T-cell (primary cell): ENCODE measurements around the gene ATP2A3. TPM values are rescaled to one million over a fixed set of nuclear protein-coding genes. Genes with fewer than 3 reads are reported as not detected.
A peak's percentile ranks its signal among the peaks of the same experiment; 100 is the strongest.

Experiments used
- ATAC-seq, 4 experiments: fragments of 200-7000 bp in 3 of 4; fragments of 150-1000 bp in 1 of 4; cut with Tn5 transposase; replicated peaks in 1 of 4; 1 replicate in 3 of 4; 2 replicates in 1 of 4; pipeline ENCODE4 v1.10.0; 2021; ENCODE audit warnings: moderate library complexity in 3 of 4, mild to moderate bottlenecking in 2 of 4, moderate number of reproducible peaks in 1 of 4
- CTCF ChIA-PET, 2 donors: fragments of 300-600 bp; sonication (Branson Sonifier 250); formaldehyde crosslinking; loops; one replicate each; lab custom pipeline; 2022; ENCODE audit warnings: antibody characterized with exemption in 2 of 2; lab: Charles Lee
- POLR2A ChIA-PET, 2 donors: fragments of 300-600 bp; sonication (Branson Sonifier 250); formaldehyde crosslinking; loops; one replicate each; lab custom pipeline; 2022; ENCODE audit warnings: antibody characterized with exemption in 2 of 2; lab: Charles Lee
- DNase-seq, 35 experiments: peaks; one replicate each; pipeline versions ENCODE4 v3.0.0 to v3.0.0-alpha.2; 2013 to 2023
- H3K27ac ChIP-seq: one replicate; pipeline ENCODE4 v1.5.1; 2013; ENCODE audit warnings: low read length
- H3K27me3 ChIP-seq, 2 experiments: replicated peaks in 1 of 2; 1 replicate in 1 of 2; 2 replicates in 1 of 2; pipeline versions ENCODE4 v1.6.1 to v1.7.0; 2013; ENCODE audit warnings: low read length in 1 of 2, mixed read lengths in 1 of 2; ENCODE audit not compliant: control insufficient read depth in 2 of 2, insufficient read depth in 2 of 2; ENCODE audit errors: extremely low read depth in 1 of 2
- H3K36me3 ChIP-seq, 2 donors: 1 replicate in 1 of 2; 2 replicates in 1 of 2; pipeline versions ENCODE4 v1.6.1 to v1.7.0; 2013; ENCODE audit warnings: low read length in 1 of 2; ENCODE audit not compliant: control insufficient read depth in 2 of 2, insufficient read depth in 1 of 2; ENCODE audit errors: extremely low read depth in 1 of 2
- H3K4me1 ChIP-seq, 2 experiments: 1 replicate in 1 of 2; 2 replicates in 1 of 2; pipeline versions ENCODE4 v1.6.1 to v1.7.0; 2013; ENCODE audit warnings: low read length in 2 of 2, mixed read lengths in 1 of 2; ENCODE audit not compliant: insufficient read depth in 2 of 2, control insufficient read depth in 1 of 2; ENCODE audit errors: extremely low read depth in 1 of 2
- H3K4me3 ChIP-seq, 2 donors: 1 replicate in 1 of 2; 2 replicates in 1 of 2; pipeline versions ENCODE4 v1.5.1 to v1.7.0; 2013; ENCODE audit warnings: mild to moderate bottlenecking in 2 of 2, low read length in 1 of 2, moderate library complexity in 1 of 2; ENCODE audit not compliant: control insufficient read depth in 1 of 2; ENCODE audit errors: extremely low read depth in 1 of 2
- H3K9me3 ChIP-seq: 2 replicates; pipeline ENCODE4 v1.7.0; 2013
- H3K27ac Mint-ChIP-seq, 2 donors: one replicate each; pipeline ENCODE4 v1.8.0; 2020 to 2021; ENCODE audit warnings: mild to moderate bottlenecking in 2 of 2, mixed read lengths in 2 of 2
- H3K27me3 Mint-ChIP-seq, 2 donors: one replicate each; pipeline ENCODE4 v1.8.0; 2021 to 2022; ENCODE audit warnings: mixed read lengths in 2 of 2
- H3K36me3 Mint-ChIP-seq: one replicate; pipeline ENCODE4 v1.8.0; 2021; ENCODE audit warnings: mixed read lengths
- H3K4me1 Mint-ChIP-seq, 3 donors: one replicate each; pipeline ENCODE4 v1.8.0; 2020 to 2022; ENCODE audit warnings: mixed read lengths in 3 of 3, mild to moderate bottlenecking in 1 of 3
- H3K4me3 Mint-ChIP-seq, 3 donors: one replicate each; pipeline ENCODE4 v1.8.0; 2020 to 2022; ENCODE audit warnings: mild to moderate bottlenecking in 3 of 3, mixed read lengths in 3 of 3, moderate library complexity in 3 of 3
- H3K9me3 Mint-ChIP-seq, 3 donors: one replicate each; pipeline ENCODE4 v1.8.0; 2020 to 2022; ENCODE audit warnings: mixed read lengths in 3 of 3
- WGBS: methylation state at CpG from one replicate; pipeline ENCODE4 v1.1.5; 2013; ENCODE audit warnings: missing lambda C conversion rate; ENCODE audit not compliant: insufficient coverage; 5-methylcytosine and 5-hydroxymethylcytosine counted together
- total RNA-seq, 35 experiments: library from RNA in 6 of 35; stranded (reverse) in 6 of 35; fragments of 120-200 nt in 1 of 35; gene quantifications; one replicate each; pipeline versions ENCODE4 v1.2.1 to v1.2.4 and lab custom pipeline; 2013 to 2026

ATP2A3 gene
- total RNA-seq, 5 donors from 2014 or later (not counting 1 experiment from before 2014, with no cell fraction given) = 228 to 303 (median 248) TPM

DNA sequence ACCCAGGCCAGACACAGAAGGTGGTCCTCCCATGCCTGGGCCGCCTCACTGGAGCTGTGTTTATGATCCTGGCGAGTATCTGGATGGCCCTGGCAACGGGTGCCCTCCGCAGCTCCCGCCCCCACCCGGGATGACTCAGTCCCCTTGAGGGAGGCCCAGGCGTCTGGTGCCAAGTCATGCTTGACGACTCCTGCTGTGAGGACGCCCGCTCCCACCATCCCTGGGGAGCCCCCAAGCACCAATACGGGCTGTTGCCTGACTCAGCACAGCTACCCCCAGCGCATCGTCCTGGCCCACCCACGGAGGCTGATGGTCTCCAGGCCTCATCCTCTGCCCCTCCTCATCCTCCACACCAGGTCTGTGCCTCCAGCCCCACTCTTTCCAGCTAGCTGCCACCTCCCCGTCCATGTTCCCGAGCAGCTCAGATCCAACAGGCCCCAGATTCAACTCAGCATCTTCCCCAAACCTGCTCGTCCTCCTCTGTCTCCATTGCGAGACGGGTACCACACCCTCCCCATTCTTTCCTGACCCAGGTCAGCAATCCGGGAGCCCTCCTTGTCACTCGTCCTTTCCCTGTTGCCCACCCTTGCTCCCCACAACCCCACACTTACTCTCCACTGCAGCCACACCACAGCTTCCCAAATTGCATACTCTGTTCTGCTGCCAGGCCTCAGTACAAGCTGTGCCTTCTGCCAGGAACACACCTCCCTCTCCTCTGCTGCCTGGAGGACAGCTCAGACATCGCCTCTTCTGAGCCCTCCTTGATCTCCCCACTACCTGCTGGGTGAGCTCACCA is 74.0 kb downstream of the ATP2A3 start:
- no peaks in the 10 kb centered on the region for H3K36me3 ChIP-seq
- H3K4me3 ChIP-seq = no peak overlapping the region
- DNase-seq (no peak), ATAC-seq (no peak)
- no peak overlapping the region for H3K27ac ChIP-seq
- H3K4me1 Mint-ChIP-seq = peaks cover 53 to 58% (median 54%) of the 10 kb centered on the region in 3 donors
- 88% methylated on average over 20 of the region's 22 CpGs for whole genome bisulfite sequencing
- H3K4me3 Mint-ChIP-seq = peak overlapping the region in 1 of 3 donors; percentile 71
- no peaks in the 10 kb centered on the region for H3K27me3 Mint-ChIP-seq
- POLR2A ChIA-PET = interaction anchor here in 1 of 2 donors (0.6 kb wide), 1 partner anchor 1219 kb away, joined by 5 read pairs; no protein-coding TSS in a partner anchor
- H3K27ac Mint-ChIP-seq = peak overlapping the region in 1 of 2 donors; percentile 73
- no peaks in the 10 kb centered on the region for H3K27me3 ChIP-seq
- H3K4me1 ChIP-seq = peaks cover 24 to 59% of the 10 kb centered on the region in 2 experiments
- CTCF ChIA-PET = interaction anchor here in 1 of 2 donors (1.1 kb wide), 1 partner anchor 44 kb away, joined by 3 read pairs; the partner anchor contains the start of gene NCBP3
- H3K9me3 ChIP-seq = no peaks in the 10 kb centered on the region
- no peaks in the 10 kb centered on the region for H3K9me3 Mint-ChIP-seq
- no peaks in the 10 kb centered on the region for H3K36me3 Mint-ChIP-seq

DNA sequence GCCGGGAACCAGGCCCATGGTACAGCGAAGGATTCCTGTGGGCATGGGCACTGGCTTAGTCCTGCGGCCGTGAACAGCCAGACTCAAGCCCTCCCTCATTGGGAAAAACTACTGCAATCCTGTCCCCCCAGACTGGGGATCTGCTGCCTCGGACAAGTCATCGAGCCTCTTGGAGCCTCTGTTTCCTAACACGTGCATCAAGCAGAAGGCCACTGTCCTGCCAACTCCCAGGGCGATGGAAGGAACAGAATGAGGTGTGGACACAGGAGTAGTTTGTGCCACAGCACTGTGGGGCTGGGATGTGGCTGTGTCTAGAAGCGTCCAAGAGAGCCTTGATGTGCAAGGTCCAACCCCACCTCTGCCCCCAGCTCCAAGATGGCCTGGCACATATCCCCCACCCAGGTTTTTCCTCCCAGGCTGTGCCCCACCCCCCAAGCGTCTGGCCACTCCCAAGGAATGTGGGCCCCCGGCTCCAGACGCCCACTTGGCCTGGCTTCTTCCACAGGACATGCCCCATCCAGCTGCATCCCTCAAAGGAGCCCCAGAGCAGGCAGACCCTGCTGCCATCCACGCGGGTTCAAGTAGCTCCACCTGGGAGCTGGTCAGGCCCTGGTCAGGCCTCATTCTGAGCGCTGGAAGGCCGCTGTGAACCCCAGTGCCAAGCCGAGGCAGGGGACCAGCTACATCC is 74.8 kb downstream of the ATP2A3 start:
- H3K27ac ChIP-seq = no peak overlapping the region
- DNase-seq (no peak), ATAC-seq (no peak)
- H3K9me3 Mint-ChIP-seq = no peaks in the 10 kb centered on the region
- WGBS = 91% methylated on average over 15 of the region's 17 CpGs
- ChIA-PET POLR2A (interaction anchor here in 1 of 2 donors (0.6 kb wide), 1 partner anchor 1218 kb away, joined by 5 read pairs; no protein-coding TSS in a partner anchor), CTCF (interaction anchor here in 1 of 2 donors (1.1 kb wide), 1 partner anchor 43 kb away, joined by 3 read pairs; the partner anchor contains the start of gene NCBP3)
- H3K4me1 Mint-ChIP-seq = peaks cover 53 to 58% (median 57%) of the 10 kb centered on the region in 3 donors
- no peaks in the 10 kb centered on the region for H3K9me3 ChIP-seq
- H3K4me3 ChIP-seq = no peak overlapping the region
- H3K4me1 ChIP-seq = peaks cover 24 to 59% of the 10 kb centered on the region in 2 experiments
- H3K27me3 Mint-ChIP-seq = no peaks in the 10 kb centered on the region
- H3K27ac Mint-ChIP-seq = no peak overlapping the region
- peaks cover 3 to 4% of the 10 kb centered on the region in 2 donors for H3K36me3 ChIP-seq
- no peak overlapping the region for H3K4me3 Mint-ChIP-seq
- H3K27me3 ChIP-seq = no peaks in the 10 kb centered on the region
- H3K36me3 Mint-ChIP-seq = no peaks in the 10 kb centered on the region

GRCh38 chr17:3888343-3889171 is 75.7 kb downstream of the ATP2A3 start:
- Mint-ChIP-seq H3K27me3 (no peaks in the 10 kb centered on the region), H3K4me1 (peaks cover 46 to 50% (median 49%) of the 10 kb centered on the region in 3 donors), H3K36me3 (no peaks in the 10 kb centered on the region), H3K4me3 (no peak overlapping the region), H3K9me3 (no peaks in the 10 kb centered on the region), H3K27ac (no peak overlapping the region)
- ChIA-PET POLR2A (no interaction called here), CTCF (no interaction called here)
- DNase-seq (no peak), ATAC-seq (no peak)
- Histone ChIP-seq H3K9me3 (no peaks in the 10 kb centered on the region), H3K4me3 (no peak overlapping the region), H3K4me1 (peaks cover 23 to 53% of the 10 kb centered on the region in 2 experiments), H3K27ac (peak overlapping the region; percentile 18), H3K27me3 (no peaks in the 10 kb centered on the region), H3K36me3 (peaks cover 4 to 7% of the 10 kb centered on the region in 2 donors)
- WGBS = 87% methylated on average over 39 of the region's 50 CpGs

DNA sequence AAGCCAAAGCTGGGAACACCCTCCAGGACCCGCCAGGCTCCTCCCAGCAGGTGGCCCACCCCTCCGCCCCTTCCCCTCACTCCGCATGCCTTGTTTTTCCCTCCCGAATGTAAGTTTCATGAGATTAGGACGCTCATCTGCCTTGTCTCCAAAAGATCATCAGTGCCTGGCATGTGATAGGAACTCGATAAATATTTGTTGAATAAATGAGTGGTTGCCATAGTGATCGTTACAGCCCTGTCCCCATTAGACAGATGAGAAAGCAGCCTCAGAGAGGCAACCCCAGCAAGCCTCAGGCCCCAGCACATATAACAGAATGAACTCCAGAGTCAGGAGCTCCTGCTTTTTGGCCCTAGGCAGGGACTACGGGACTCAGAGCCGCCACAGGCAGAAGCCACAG is 76.4 kb downstream of the ATP2A3 start:
- ChIA-PET CTCF (interaction anchor here in 1 of 2 donors (0.7 kb wide), 1 partner anchor 208 kb away, joined by 3 read pairs; no protein-coding TSS in a partner anchor), POLR2A (no interaction called here)
- no peaks in the 10 kb centered on the region for H3K27me3 ChIP-seq
- H3K27me3 Mint-ChIP-seq = no peaks in the 10 kb centered on the region
- no peaks in the 10 kb centered on the region for H3K9me3 ChIP-seq
- DNase-seq = no peak
- peak overlapping the region in 1 of 3 donors; percentile 84 for H3K4me3 Mint-ChIP-seq
- no peak for ATAC-seq
- no peak overlapping the region for H3K4me3 ChIP-seq
- H3K36me3 Mint-ChIP-seq = no peaks in the 10 kb centered on the region
- H3K4me1 Mint-ChIP-seq = peaks cover 42 to 47% (median 46%) of the 10 kb centered on the region in 3 donors
- H3K27ac ChIP-seq = peak overlapping the region; percentile 18
- no peak overlapping the region for H3K27ac Mint-ChIP-seq
- no peaks in the 10 kb centered on the region for H3K9me3 Mint-ChIP-seq
- H3K4me1 ChIP-seq = peaks cover 20 to 49% of the 10 kb centered on the region in 2 experiments
- H3K36me3 ChIP-seq = peaks cover 4 to 9% of the 10 kb centered on the region in 2 donors
- 100% methylated on average over 1 of the region's 9 CpGs for WGBS

DNA sequence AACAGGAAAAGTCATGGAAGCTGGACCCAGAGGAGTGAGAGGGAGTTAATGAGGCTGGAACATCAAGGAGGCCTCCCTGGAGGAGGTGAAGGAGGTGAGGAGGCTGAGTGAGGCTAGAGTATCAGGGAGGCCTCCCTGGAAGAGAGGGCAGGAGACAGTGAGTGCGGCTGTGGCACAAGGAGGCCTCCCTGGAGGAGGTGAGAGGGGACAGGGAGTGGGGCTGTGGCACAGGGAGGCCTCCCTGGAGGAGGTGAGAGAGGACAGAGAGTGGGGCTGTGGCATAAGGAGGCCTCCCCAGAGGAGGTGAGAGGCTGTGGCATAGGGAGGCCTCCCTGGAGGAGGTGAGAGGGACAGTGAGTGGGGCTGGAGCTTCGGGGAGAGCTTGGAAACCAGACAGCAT is 76.8 kb downstream of the ATP2A3 start:
- WGBS = 100% methylated on average over 1 of the region's 2 CpGs
- peaks cover 20 to 47% of the 10 kb centered on the region in 2 experiments for H3K4me1 ChIP-seq

More for the DNA sequence above, 76.8 kb downstream of the ATP2A3 start:
- Histone ChIP-seq H3K27me3 (no peaks in the 10 kb centered on the region), H3K4me3 (peak overlapping the region in 1 of 2 donors; percentile 6), H3K36me3 (peaks cover 4 to 11% of the 10 kb centered on the region in 2 donors), H3K9me3 (no peaks in the 10 kb centered on the region), H3K27ac (peak overlapping the region; percentile 57)
- no peaks in the 10 kb centered on the region for H3K36me3 Mint-ChIP-seq
- DNase-seq (no peak), ATAC-seq (no peak)
- H3K4me1 Mint-ChIP-seq = peaks cover 42 to 47% (median 46%) of the 10 kb centered on the region in 3 donors
- ChIA-PET POLR2A (no interaction called here), CTCF (interaction anchor here in 1 of 2 donors (0.7 kb wide), 1 partner anchor 208 kb away, joined by 3 read pairs; no protein-coding TSS in a partner anchor)
- no peaks in the 10 kb centered on the region for H3K9me3 Mint-ChIP-seq
- H3K27me3 Mint-ChIP-seq = no peaks in the 10 kb centered on the region
- H3K4me3 Mint-ChIP-seq = peak overlapping the region; percentile 22 to 84 (median 34)
- peak overlapping the region; percentile 79 to 89 for H3K27ac Mint-ChIP-seq
